NT2/D1 (cell line): ENCODE measurements around the gene HTT.

ENCODE experiments used
- DNase-seq: peaks from one replicate; pipeline ENCODE4 v3.0.0-alpha.2; 2011; ENCODE audit warnings: low read depth, low spot score
- H3K27me3 ChIP-seq: 2 replicates; pipeline ENCODE4 v1.6.0; 2011; ENCODE audit warnings: mild to moderate bottlenecking; ENCODE audit not compliant: insufficient read length, insufficient read depth
- H3K36me3 ChIP-seq: 2 replicates; pipeline ENCODE4 v1.6.1; 2011; ENCODE audit warnings: mild to moderate bottlenecking, low read length, mixed read lengths; ENCODE audit not compliant: insufficient read depth, insufficient read length
- H3K4me1 ChIP-seq: 2 replicates; pipeline ENCODE4 v1.5.1; 2011; ENCODE audit not compliant: insufficient read depth, insufficient read length
- H3K4me3 ChIP-seq: 2 replicates; pipeline ENCODE4 v1.5.1; 2011; ENCODE audit warnings: low read depth; ENCODE audit not compliant: insufficient read length
- H3K9ac ChIP-seq: 2 replicates; pipeline ENCODE4 v1.6.0; 2011; ENCODE audit warnings: low read depth; ENCODE audit not compliant: insufficient read length
- H3K9me3 ChIP-seq: 2 replicates; pipeline ENCODE4 v1.5.1; 2011; ENCODE audit warnings: mild to moderate bottlenecking, low read length; ENCODE audit not compliant: insufficient read depth
- SUZ12 ChIP-seq: IDR thresholded peaks from 2 replicates; pipeline ENCODE4 v1.6.1; 2011; ENCODE audit not compliant: insufficient read length, insufficient read depth; ENCODE audit errors: extremely low read depth
- YY1 ChIP-seq: IDR thresholded peaks from 2 replicates; pipeline ENCODE4 v1.6.1; 2011; ENCODE audit not compliant: insufficient read length, insufficient read depth
- ZNF274 ChIP-seq: IDR thresholded peaks from 2 replicates; pipeline ENCODE4 v1.6.1; 2011; ENCODE audit warnings: mild to moderate bottlenecking, low read depth, low read length

HTT gene

DNA sequence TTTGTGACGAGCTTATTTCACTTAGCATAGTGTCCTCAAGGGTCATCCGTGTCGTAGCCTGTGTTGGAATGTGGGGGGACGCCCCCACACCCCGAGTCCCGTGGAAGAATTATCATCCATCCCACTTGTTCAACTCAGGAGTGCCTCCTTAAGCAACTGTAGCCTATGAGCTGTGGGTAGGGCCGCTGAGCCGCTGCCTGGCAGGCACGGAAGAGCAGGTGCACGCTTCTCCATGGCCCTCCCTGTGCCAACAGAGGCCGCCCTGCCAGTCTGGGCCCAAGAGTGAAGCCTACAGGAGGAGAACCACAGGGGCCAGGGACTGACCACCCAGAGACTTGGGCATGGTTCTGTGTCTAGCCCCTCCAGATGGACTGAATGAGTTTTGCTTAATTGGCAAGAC lies 216.0 kb downstream of the HTT start:
- DNase-seq: no peak
- Histone ChIP-seq H3K4me1 (peaks cover 25% of the 10 kb centered on the region), H3K9me3 (no peaks in the 10 kb centered on the region), H3K9ac (no peak overlapping the region), H3K27me3 (peaks cover 27% of the 10 kb centered on the region), H3K36me3 (peaks cover 5% of the 10 kb centered on the region), H3K4me3 (no peak overlapping the region)
- TF ChIP-seq SUZ12 (no peak), ZNF274 (no peak), YY1 (no peak)

DNA sequence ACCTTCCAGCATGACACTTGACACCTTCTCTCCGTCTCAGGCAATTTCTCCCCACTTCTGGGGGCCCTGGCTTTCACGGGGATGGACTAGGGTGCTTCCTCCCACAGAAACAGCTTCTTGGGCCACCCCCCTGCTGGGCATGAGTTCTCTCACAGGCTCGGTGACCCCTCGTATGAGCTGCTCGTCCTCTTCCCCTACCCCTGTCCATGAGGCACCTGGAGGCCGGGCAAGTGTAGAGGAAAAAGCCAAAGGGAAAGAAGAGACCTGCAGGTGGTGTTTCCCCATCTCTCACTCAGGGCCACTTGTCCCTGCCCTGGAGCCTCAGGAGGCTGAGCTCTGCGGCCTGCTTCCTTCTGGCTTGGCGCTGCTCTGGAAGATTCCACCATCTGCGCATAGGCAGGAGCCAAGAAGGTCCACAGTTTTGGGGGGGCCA lies 216.4 kb downstream of the HTT start:
- no peaks in the 10 kb centered on the region for H3K9me3 ChIP-seq
- H3K4me3 ChIP-seq: no peak overlapping the region
- H3K4me1 ChIP-seq: peaks cover 25% of the 10 kb centered on the region
- peaks cover 6% of the 10 kb centered on the region for H3K36me3 ChIP-seq
- H3K27me3 ChIP-seq: peaks cover 27% of the 10 kb centered on the region
- TF ChIP-seq SUZ12 (no peak), YY1 (no peak), ZNF274 (no peak)
- no peak for DNase-seq
- H3K9ac ChIP-seq: peak overlapping the region; percentile 28

DNA sequence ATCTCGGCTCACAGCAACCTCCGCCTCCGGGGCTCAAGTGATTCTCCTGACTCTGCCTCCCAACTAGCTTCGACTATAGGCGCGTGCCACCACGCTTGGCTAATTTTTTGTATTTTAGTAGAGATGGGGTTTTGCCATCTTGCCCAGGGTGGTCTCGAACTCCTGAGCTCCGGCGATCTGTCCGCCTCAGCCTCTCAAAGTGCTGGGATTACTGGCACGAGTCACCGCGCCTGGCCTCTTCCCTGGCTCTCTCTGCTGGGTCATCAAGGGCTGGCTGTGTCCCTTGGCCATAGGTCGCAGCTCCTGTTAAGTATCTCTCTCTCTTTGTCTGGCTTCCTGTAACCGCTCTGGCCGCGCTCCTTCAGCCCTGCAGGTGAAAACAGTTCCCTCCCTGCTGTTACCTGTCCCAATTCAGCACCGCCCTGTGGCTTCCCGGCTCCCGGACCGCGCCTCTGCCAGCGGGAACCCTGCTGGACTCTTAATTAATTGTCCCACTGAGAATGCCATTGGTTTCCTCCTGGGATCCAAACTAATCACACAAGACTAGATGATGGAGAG lies 217.0 kb downstream of the HTT start:
- peak overlapping the region; percentile 84 for H3K9ac ChIP-seq
- no peak for DNase-seq
- H3K4me3 ChIP-seq: peak overlapping the region; percentile 83
- H3K36me3 ChIP-seq: peaks cover 11% of the 10 kb centered on the region
- peaks cover 25% of the 10 kb centered on the region for H3K4me1 ChIP-seq
- peaks cover 27% of the 10 kb centered on the region for H3K27me3 ChIP-seq
- no peaks in the 10 kb centered on the region for H3K9me3 ChIP-seq
- TF ChIP-seq YY1: no peak
- no peak for TF ChIP-seq ZNF274
- TF ChIP-seq SUZ12: no peak

DNA sequence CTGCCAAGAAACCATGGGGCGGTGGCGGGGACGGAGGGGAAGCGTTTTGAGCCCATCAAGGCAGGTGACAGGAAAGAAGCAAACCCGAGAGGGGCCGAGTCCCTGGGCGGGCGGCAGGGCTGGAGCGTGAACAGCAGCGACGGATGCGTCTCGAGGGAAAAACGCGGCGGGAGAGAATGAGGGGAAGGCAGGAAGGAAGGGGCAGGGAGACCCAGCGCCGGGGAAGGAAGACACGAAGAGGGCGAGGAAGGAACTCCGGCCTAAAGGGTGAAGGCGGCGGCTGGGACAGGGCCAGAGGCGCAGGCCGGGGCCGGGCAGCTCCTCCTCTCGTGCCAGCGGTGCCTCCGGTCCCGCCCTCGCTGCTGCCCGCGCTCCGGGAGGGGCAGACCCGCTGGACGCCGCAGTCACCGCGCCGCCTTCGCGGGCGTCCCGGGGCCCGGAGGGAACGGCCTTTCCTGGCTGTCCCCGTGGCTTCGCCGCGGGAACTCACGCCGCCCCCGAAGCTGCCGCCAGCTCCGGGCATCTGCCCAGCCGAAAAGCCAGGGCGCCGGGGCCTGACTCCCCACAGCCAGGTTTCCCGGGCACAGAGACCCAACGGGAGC lies 217.6 kb downstream of the HTT start:
- H3K4me3 ChIP-seq: peak overlapping the region; percentile 83
- no peak for DNase-seq
- H3K9ac ChIP-seq: peak overlapping the region; percentile 84
- H3K36me3 ChIP-seq: peaks cover 11% of the 10 kb centered on the region
- no peaks in the 10 kb centered on the region for H3K9me3 ChIP-seq
- H3K4me1 ChIP-seq: peaks cover 28% of the 10 kb centered on the region
- H3K27me3 ChIP-seq: peaks cover 27% of the 10 kb centered on the region
- TF ChIP-seq ZNF274: no peak
- no peak for TF ChIP-seq SUZ12
- no peak for TF ChIP-seq YY1

DNA sequence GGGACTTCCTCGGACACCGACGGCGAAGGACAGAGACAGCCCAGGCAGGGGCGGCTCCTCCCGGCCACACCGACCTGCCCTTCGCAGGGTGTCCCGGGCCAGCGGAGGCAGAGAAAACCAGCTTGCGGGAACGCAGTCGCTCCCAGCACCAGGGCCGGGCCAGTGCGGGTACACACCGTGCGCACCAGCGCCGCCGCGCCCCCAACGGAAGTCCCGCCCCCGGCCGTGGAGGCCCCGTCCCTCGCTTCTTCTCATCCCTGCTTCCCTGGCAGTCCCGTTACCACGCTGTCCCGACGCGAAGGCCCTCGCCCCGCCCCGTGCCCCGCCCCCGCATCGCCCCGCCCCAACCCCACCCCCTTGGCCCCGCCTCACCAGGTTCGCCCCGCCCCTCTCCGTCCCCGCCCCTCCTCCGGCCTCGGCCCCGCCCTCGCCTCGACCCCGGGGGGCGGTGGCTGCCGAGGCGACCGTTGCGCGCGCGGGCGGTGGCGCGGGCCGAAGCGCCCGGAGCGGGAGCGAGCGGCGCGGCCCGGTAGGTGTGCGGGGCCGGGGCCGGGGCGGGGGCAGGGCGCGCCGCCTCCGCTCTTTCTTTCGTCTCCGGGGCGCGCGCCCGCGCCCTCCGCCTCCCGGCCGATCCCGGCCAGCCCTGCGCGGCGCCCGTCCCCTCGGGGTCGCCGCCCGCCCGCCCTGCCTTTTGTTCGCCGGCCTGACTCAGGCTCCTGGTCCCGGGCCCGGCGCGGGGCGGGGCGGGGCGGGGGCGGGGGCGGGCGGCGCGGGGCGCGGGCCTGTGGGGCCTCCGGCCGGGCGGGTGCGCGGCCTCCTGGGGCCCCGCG lies 218.3 kb downstream of the HTT start, which contains the start of gene RGS12:
Gene RGS12, plus strand, starts transcription at position 451 of the 830 bp plus-strand sequence. CDS start 23,150 bp downstream, outside the sequence.
- DNase-seq: peak; percentile 81
- Histone ChIP-seq H3K27me3 (peaks cover 27% of the 10 kb centered on the region), H3K36me3 (peaks cover 11% of the 10 kb centered on the region), H3K9ac (peak within 1 kb of the TSS; percentile 86), H3K9me3 (no peaks in the 10 kb centered on the region), H3K4me1 (peaks cover 28% of the 10 kb centered on the region), H3K4me3 (peak within 1 kb of the TSS; percentile 83)
- no peak for TF ChIP-seq YY1
- no peak for TF ChIP-seq SUZ12
- TF ChIP-seq ZNF274: no peak
